Spleen (tissue), 11 donors: ENCODE results near the gene GLIS1. TPM values are rescaled to one million over a fixed set of nuclear protein-coding genes. Genes with fewer than 3 reads are reported as not detected.

Experiments used
- DNase-seq: peaks from one replicate; pipeline ENCODE4 v3.0.0-alpha.2; 2020
- H3K27ac ChIP-seq, 8 donors: fragments of 200-600 bp; sonication (generic) in 7 of 8; 1 replicate in 4 of 8; 2 replicates in 4 of 8; pipeline versions ENCODE4 v1.5.0 to v1.8.0; 2016 to 2021; ENCODE audit warnings: inconsistent platforms in 4 of 8, mild to moderate bottlenecking in 4 of 8, moderate library complexity in 1 of 8
- H3K27me3 ChIP-seq, 7 donors: fragments of 200-600 bp; sonication (generic) in 6 of 7; replicated peaks in 1 of 7; 1 replicate in 4 of 7; 2 replicates in 3 of 7; pipeline versions ENCODE4 v1.5.0 to v1.8.0; 2016 to 2021; ENCODE audit warnings: inconsistent platforms in 3 of 7, mild to moderate bottlenecking in 1 of 7
- H3K36me3 ChIP-seq, 6 donors: fragments of 200-600 bp; sonication (generic) in 5 of 6; 1 replicate in 4 of 6; 2 replicates in 2 of 6; pipeline versions ENCODE4 v1.5.0 to v1.8.0; 2016 to 2021; ENCODE audit warnings: inconsistent platforms in 2 of 6
- H3K4me1 ChIP-seq, 6 donors: fragments of 200-600 bp; sonication (generic) in 5 of 6; 1 replicate in 3 of 6; 2 replicates in 3 of 6; pipeline versions ENCODE4 v1.5.0 to v1.8.0; 2016 to 2021; ENCODE audit warnings: inconsistent platforms in 3 of 6
- H3K4me3 ChIP-seq, 8 donors: fragments of 200-600 bp; sonication (generic) in 7 of 8; 1 replicate in 4 of 8; 2 replicates in 4 of 8; pipeline versions ENCODE4 v1.5.0 to v1.8.0; 2016 to 2021; ENCODE audit warnings: inconsistent platforms in 4 of 8, mild to moderate bottlenecking in 4 of 8, moderate library complexity in 2 of 8
- H3K9me3 ChIP-seq, 8 donors: fragments of 200-600 bp; sonication (generic) in 7 of 8; 1 replicate in 4 of 8; 2 replicates in 4 of 8; pipeline versions ENCODE4 v1.5.0 to v1.8.0; 2016 to 2021; ENCODE audit warnings: inconsistent platforms in 4 of 8
- CTCF ChIP-seq, 11 experiments: fragments of 200-600 bp in 7 of 11; fragments of 450-650 bp in 4 of 11; sonication (generic) in 4 of 11; IDR thresholded peaks in 8 of 11; conservative IDR thresholded peaks in 3 of 11; 1 replicate in 7 of 11; 2 replicates in 4 of 11; pipeline versions ENCODE4 v1.4.0 to v1.8.0; 2016 to 2021; ENCODE audit warnings: antibody characterized with exemption in 11 of 11, inconsistent platforms in 4 of 11, mild to moderate bottlenecking in 1 of 11
- POLR2A ChIP-seq, 3 donors: fragments of 450-650 bp; IDR thresholded peaks; one replicate each; pipeline ENCODE4 v1.5.1; 2017; ENCODE audit warnings: antibody characterized with exemption in 3 of 3, mild to moderate bottlenecking in 1 of 3
- POLR2AphosphoS5 ChIP-seq, 3 donors: sonication (generic); formaldehyde crosslinking; IDR thresholded peaks; one replicate each; pipeline ENCODE4 v1.5.1; 2017; ENCODE audit warnings: antibody characterized with exemption in 3 of 3
- WGBS, 5 donors: extraction: QIAGEN DNeasy Blood & Tissue Kit in 3 of 5; methylation state at CpG; one replicate each; pipeline versions ENCODE4 v1.1.5 to v1.1.7; 2013 to 2018; 5-methylcytosine and 5-hydroxymethylcytosine counted together
- intact Hi-C: fragments of 100-400 bp; cut with DNase I; formaldehyde crosslinking; loops from one replicate; pipeline ENCODE4 v1.15.0; 2023; ENCODE audit warnings: low total_unique reads
- polyA plus RNA-seq, 3 donors: library from polyadenylated mRNA; stranded (reverse); fragments of 200-250 nt; gene quantifications; one replicate each; pipeline ENCODE4 v1.2.1, GENCODE V29; 2013
- total RNA-seq, 7 donors: library from RNA; depleted of rRNA in 3 of 7; stranded (reverse); fragments of >200 nt in 3 of 7; fragmentation: NEBNext Ultra II Directional in 4 of 7; extraction: Animal tissue kit (Norgen Biotek cat#: 25700) in 4 of 7; gene quantifications; one replicate each; pipeline versions ENCODE4 v1.1.0 to v1.2.1, GENCODE V29; 2016 to 2021
- donor health status: healthy with polysubstance abuse.
- donor health status: DM: no; HTN: no; CAD: no; lungs with moderate emphysema.
- donor health status: DM: no; HTN: no; CAD: no.
- donor health status: Bipolar disorder and iron deficiency.
- donor health status: healthy.
- donor health status: DM: no; HTN: no; CAD: no.
- donor health status: DM: yes; HTN: yes; CAD: no.

Gene GLIS1
- total and polyA plus RNA-seq, 10 donors = 0.04 to 0.39 (median 0.26) TPM; not detected in 5

GRCh38 chr1:53559854-53560580 is 178.9 kb downstream of the GLIS1 start:
- Histone ChIP-seq H3K4me1 (no peaks in the 10 kb centered on the region), H3K36me3 (no peaks in the 10 kb centered on the region), H3K4me3 (no peak overlapping the region), H3K27ac (no peak overlapping the region), H3K27me3 (peaks cover 0 to 32% (median 0%) of the 10 kb centered on the region in 7 donors), H3K9me3 (no peaks in the 10 kb centered on the region)
- no peak for TF ChIP-seq POLR2AphosphoS5 (IDR thresholded peaks at IDR 0.05)
- intact Hi-C loops = no loop called here
- 87 to 93% (median 88%) methylated on average over 12 of the region's 12 CpGs for WGBS, 5 donors
- DNase-seq = no peak

GRCh38 chr1:53559391-53559815 is 179.6 kb downstream of the GLIS1 start:
- Histone ChIP-seq H3K4me1 (no peaks in the 10 kb centered on the region), H3K9me3 (no peaks in the 10 kb centered on the region), H3K36me3 (no peaks in the 10 kb centered on the region), H3K27me3 (peaks cover 0 to 32% (median 0%) of the 10 kb centered on the region in 7 donors), H3K27ac (no peak overlapping the region), H3K4me3 (no peak overlapping the region)
- TF ChIP-seq POLR2A (IDR thresholded peaks at IDR 0.05) = no peak
- no peak for TF ChIP-seq CTCF (IDR thresholded peaks at IDR 0.05 in 8 of 11, conservative IDR thresholded peaks at IDR 0.05 in 3 of 11)
- TF ChIP-seq POLR2AphosphoS5 (IDR thresholded peaks at IDR 0.05) = no peak
- intact Hi-C loops = no loop called here
- 68 to 92% (median 77%) methylated on average over 13 of the region's 13 CpGs for WGBS, 5 donors
- DNase-seq = peak; percentile 56

GRCh38 chr1:53558739-53559315 is 180.1 kb downstream of the GLIS1 start:
- no peak for TF ChIP-seq CTCF (IDR thresholded peaks at IDR 0.05 in 8 of 11, conservative IDR thresholded peaks at IDR 0.05 in 3 of 11)
- no peak for TF ChIP-seq POLR2A (IDR thresholded peaks at IDR 0.05)
- no peak for TF ChIP-seq POLR2AphosphoS5 (IDR thresholded peaks at IDR 0.05)
- no peak for DNase-seq
- intact Hi-C loops = no loop called here
- H3K4me3 ChIP-seq = no peak overlapping the region
- no peaks in the 10 kb centered on the region for H3K4me1 ChIP-seq
- peaks cover 0 to 32% (median 0%) of the 10 kb centered on the region in 7 donors for H3K27me3 ChIP-seq
- H3K36me3 ChIP-seq = no peaks in the 10 kb centered on the region
- no peaks in the 10 kb centered on the region for H3K9me3 ChIP-seq
- WGBS, 5 donors = 71 to 90% (median 86%) methylated on average over 5 of the region's 5 CpGs
- H3K27ac ChIP-seq = no peak overlapping the region

GRCh38 chr1:53557830-53558738 is 180.9 kb downstream of the GLIS1 start:
- intact Hi-C loops = no loop called here
- peaks cover 0 to 31% (median 0%) of the 10 kb centered on the region in 7 donors for H3K27me3 ChIP-seq
- 79 to 90% (median 82%) methylated on average over 12 of the region's 12 CpGs for WGBS, 5 donors
- no peaks in the 10 kb centered on the region for H3K36me3 ChIP-seq
- no peaks in the 10 kb centered on the region for H3K4me1 ChIP-seq
- no peak overlapping the region for H3K27ac ChIP-seq
- no peak overlapping the region for H3K4me3 ChIP-seq
- TF ChIP-seq POLR2A (IDR thresholded peaks at IDR 0.05) (no peak), POLR2AphosphoS5 (IDR thresholded peaks at IDR 0.05) (no peak)
- H3K9me3 ChIP-seq = no peaks in the 10 kb centered on the region
- DNase-seq = peak; percentile 66
